Frontal cortex (tissue), 4 donors: Measurements from ENCODE around the gene CABP2. TPM values are rescaled to one million over a fixed set of nuclear protein-coding genes. Genes with fewer than 3 reads are reported as not detected.

Experiments used
- DNase-seq, 2 donors: peaks; one replicate each; pipeline ENCODE4 v3.0.0; 2012; ENCODE audit warnings: low spot score in 2 of 2
- FAIRE-seq: peaks from 2 replicates; lab custom pipeline; 2012; peaks lifted over from hg19 to GRCh38; lab: Jason Lieb, UNC
- total RNA-seq: library from RNA; depleted of rRNA; stranded (reverse); fragments of >200 nt; gene quantifications from one replicate; pipeline ENCODE4 v1.2.3, GENCODE V29; 2014
- donor health status: control.
- donor health status: control.
- donor health status: control.

Gene CABP2
- total RNA-seq, 1 donor from 2014 or later = not detected

GRCh38 chr11:67541198-67541597, 18.0 kb upstream of the CABP2 start:
- no peak for DNase-seq
- no peak for FAIRE-seq

- DNase-seq (no peak), FAIRE-seq (no peak)
Observed at GRCh38 chr11:67539550-67539949, 16.3 kb upstream of the CABP2 start.

- DNase-seq (no peak), FAIRE-seq (no peak)
Observed at GRCh38 chr11:67538823-67539505, 15.7 kb upstream of the CABP2 start.

- DNase-seq (no peak), FAIRE-seq (no peak)
Observed at GRCh38 chr11:67538306-67538705, 15.1 kb upstream of the CABP2 start.

GRCh38 chr11:67535561-67535960, 12.3 kb upstream of the CABP2 start:
- DNase-seq (no peak), FAIRE-seq (no peak)

GRCh38 chr11:67534070-67534679, 10.9 kb upstream of the CABP2 start:
- FAIRE-seq (no peak), DNase-seq (no peak)

- DNase-seq (no peak), FAIRE-seq (no peak)
Observed at GRCh38 chr11:67532889-67533288, 9.6 kb upstream of the CABP2 start.

GRCh38 chr11:67530282-67530592, 7.0 kb upstream of the CABP2 start:
- DNase-seq (no peak), FAIRE-seq (no peak)

- DNase-seq (no peak), FAIRE-seq (no peak)
Observed at GRCh38 chr11:67528376-67528775, 5.1 kb upstream of the CABP2 start.

GRCh38 chr11:67525275-67525976, 2.2 kb upstream of the CABP2 start:
- FAIRE-seq (no peak), DNase-seq (no peak)

GRCh38 chr11:67524480-67524808, 1.2 kb upstream of the CABP2 start:
- FAIRE-seq = no peak
- DNase-seq = no peak

- DNase-seq (no peak), FAIRE-seq (no peak)
Observed at GRCh38 chr11:67523556-67524479, 572 bp upstream of the CABP2 start.

GRCh38 chr11:67522338-67522737, 908 bp downstream of the CABP2 start:
- no peak for FAIRE-seq
- DNase-seq = no peak

- no peak for DNase-seq
- FAIRE-seq = no peak
Observed at GRCh38 chr11:67521924-67522323, 1.3 kb downstream of the CABP2 start.

GRCh38 chr11:67520856-67521824, 2.1 kb downstream of the CABP2 start:
- DNase-seq = no peak
- FAIRE-seq = no peak

- no peak for FAIRE-seq
Observed at GRCh38 chr11:67519726-67520125, 3.5 kb downstream of the CABP2 start.

GRCh38 chr11:67517784-67518552, 5.3 kb downstream of the CABP2 start:
- FAIRE-seq (no peak), DNase-seq (no peak)

More at GRCh38 chr11:67519726-67520125, 3.5 kb downstream of the CABP2 start:
- no peak for DNase-seq

GRCh38 chr11:67516806-67517205, 6.4 kb downstream of the CABP2 start:
- FAIRE-seq = no peak
- no peak for DNase-seq

- DNase-seq = no peak
- FAIRE-seq = no peak
Observed at GRCh38 chr11:67514116-67514515, 9.1 kb downstream of the CABP2 start.
